Measurements from ENCODE around the gene TUBG1. TPM values are rescaled to one million over a fixed set of nuclear protein-coding genes. Genes with fewer than 3 reads are reported as not detected.

TUBG1 gene
- total and polyA plus RNA-seq, 2 of the 4 experiments (the other 2 are of a cell fraction): 38.9 to 94.5 TPM

DNA sequence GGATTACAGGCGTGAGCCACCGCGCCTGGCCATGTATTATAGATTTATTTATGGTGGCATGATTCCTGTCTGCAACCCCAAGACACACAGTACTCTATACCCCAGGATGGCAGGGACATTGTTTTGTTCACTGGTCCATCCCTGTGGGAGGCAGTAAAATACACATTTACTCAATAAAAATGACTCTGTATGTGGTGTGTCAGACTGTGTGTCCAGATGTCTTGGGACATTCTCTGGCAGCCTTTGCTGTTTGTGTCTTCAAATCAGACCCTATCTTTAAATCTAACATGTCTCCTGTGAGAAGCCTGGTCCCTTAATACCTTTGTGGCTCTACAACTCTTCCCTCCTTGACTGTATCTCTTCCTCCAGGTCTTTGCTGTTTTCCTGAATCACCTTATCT lies 49.2 kb upstream of the TUBG1 start (continued):
- TF ChIP-seq SMC3 (IDR thresholded peaks at IDR 0.05; ENCODE audit: low read depth, low read length): no peak

DNA sequence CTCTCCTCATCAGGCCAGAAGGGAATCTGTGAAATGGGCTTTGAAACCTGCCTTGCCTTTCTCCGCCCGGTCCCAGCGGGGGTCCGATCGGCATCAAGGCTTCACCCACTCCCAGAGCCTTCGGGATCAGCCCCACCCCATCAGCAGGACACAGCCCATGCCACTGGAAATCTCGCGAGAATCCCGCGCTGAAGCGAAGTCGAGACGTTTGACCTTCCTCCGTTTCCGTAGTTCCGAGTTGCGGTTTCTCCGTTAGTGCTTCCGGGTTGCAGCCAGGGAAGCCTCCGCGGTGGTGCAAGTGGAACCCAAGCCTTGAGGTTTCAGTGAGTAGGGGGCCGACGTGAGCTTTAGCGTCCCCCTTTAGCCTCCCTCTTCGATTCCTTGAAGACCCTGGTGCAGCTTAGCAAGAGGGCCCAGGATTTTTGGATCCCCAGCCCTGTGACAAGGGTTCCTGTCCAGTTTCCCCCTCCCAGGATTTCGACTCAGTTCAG lies 47.5 kb upstream of the TUBG1 start, which contains the start of gene COASY:
Gene COASY (plus strand): TSS at position 252 of the 491 bp plus-strand sequence. CDS start 475 bp downstream, outside the sequence.
- Histone ChIP-seq H3K9me1 (ENCODE audit: insufficient read depth, low read length) (peaks cover 13% of the 10 kb centered on the region), H3K27me3 (ENCODE audit: control insufficient read depth, insufficient read depth, low read length) (no peaks in the 10 kb centered on the region), H3K79me1 (ENCODE audit: low read depth in 1 of 2, low read length in 2 of 2) (peaks cover 27 to 53% of the 10 kb centered on the region in 2 experiments), H2AK9ac (replicated peaks; ENCODE audit: low read depth, low read length, poor library complexity) (peak within 1 kb of the TSS; percentile 100), H4K8ac (ENCODE audit: low read depth in 2 of 2, low read length in 2 of 2) (peak within 1 kb of the TSS; percentile 100), H3K36me3 (ENCODE audit: control insufficient read depth, insufficient read depth, low read length) (peaks cover 27% of the 10 kb centered on the region), H3K4me3 (ENCODE audit: insufficient read depth, low read depth, low read length) (peak within 1 kb of the TSS; percentile 84), H2BK15ac (ENCODE audit: low read depth, low read length) (peak within 1 kb of the TSS; percentile 49; the same call in 1 of the 3 replicates), H4K20me1 (ENCODE audit: insufficient read depth, low read length) (no peaks in the 10 kb centered on the region), H3K4ac (ENCODE audit: low read depth, low read length) (peak within 1 kb of the TSS; percentile 96), H2BK120ac (ENCODE audit: low read depth, low read length) (peak within 1 kb of the TSS; percentile 54; the same call in 1 of the 2 replicates), H3K9ac (ENCODE audit: low read depth, low read length) (peak within 1 kb of the TSS; percentile 95), H3K27ac (ENCODE audit: insufficient read depth, low read length) (peak within 1 kb of the TSS; percentile 88), H4K5ac (ENCODE audit: low read depth, low read length) (peak within 1 kb of the TSS; percentile 99), H2AFZ (replicated peaks; ENCODE audit: low read length, poor library complexity) (peak within 1 kb of the TSS; percentile 98), H2BK20ac (ENCODE audit: low read depth, low read length) (peak within 1 kb of the TSS; percentile 40; the same call in 1 of the 2 replicates), H3K56ac (ENCODE audit: extremely low read depth, insufficient read depth, low read length) (peak within 1 kb of the TSS; percentile 90), H3K4me2 (ENCODE audit: low read depth, low read length) (peak within 1 kb of the TSS; percentile 94), H3K4me1 (ENCODE audit: control insufficient read depth, insufficient read depth, low read length) (peaks cover 17% of the 10 kb centered on the region), H3K23ac (ENCODE audit: low read depth, low read length) (peak within 1 kb of the TSS; percentile 80), H4K91ac (ENCODE audit: insufficient read depth, low read depth, low read length) (peak within 1 kb of the TSS; percentile 98), H2AK5ac (ENCODE audit: low read depth, low read length) (peak within 1 kb of the TSS; percentile 97), H3K14ac (replicated peaks; ENCODE audit: low read depth, low read length) (peak within 1 kb of the TSS; percentile 99), H2BK5ac (ENCODE audit: low read depth, low read length, poor library complexity, severe bottlenecking) (peak within 1 kb of the TSS; percentile 80), H3K9me3 (ENCODE audit: control insufficient read depth, insufficient read depth, low read length) (no peaks in the 10 kb centered on the region), H3K18ac (ENCODE audit: low read depth, low read length) (peak within 1 kb of the TSS; percentile 80)
- in situ Hi-C loops (cut with MboI; ENCODE audit: low sequenced_read_pairs) (no loop called here), dilution Hi-C loops (cut with HindIII; ENCODE audit: low sequenced_read_pairs, unreplicated experiment) (no loop called here), intact Hi-C loops (cut with micrococcal nuclease) (no loop called here)
- ChIA-PET CTCF (no interaction called here), POLR2A (ENCODE audit: unreplicated experiment) (no interaction called here)
- ATAC-seq (ENCODE audit: low read depth) (peak; percentile 90), DNase-seq (peak; percentile 97)
- BruUV-seq (replicated peaks): no TSS peak
- WGBS, 2 experiments (ENCODE audit: extremely low coverage in 2 of 2, insufficient read length in 1 of 2): 0% methylated on average over 11 of the region's 26 CpGs; no CpG with 5 or more reads in 1 of the 2 experiments
- TF ChIP-seq MAZ (IDR thresholded peaks at IDR 0.05; ENCODE audit: borderline replicate concordance, low read depth, low read length) (no peak; the same call in 1 of the 2 replicates), MAFK (IDR thresholded peaks at IDR 0.05; ENCODE audit: low read depth, low read length) (no peak), NFE2L2 (IDR thresholded peaks at IDR 0.05; ENCODE audit: low read depth, low read length) (no peak), MXI1 (IDR thresholded peaks at IDR 0.05; ENCODE audit: borderline replicate concordance, low read depth, low read length) (peak; percentile 62; the same call in 1 of the 2 replicates), POLR2A (IDR thresholded peaks at IDR 0.05; ENCODE audit: low read depth, low read length) (peak; percentile 64), CHD1 (IDR thresholded peaks at IDR 0.05; ENCODE audit: low read depth, low read length) (no peak), CEBPB (IDR thresholded peaks at IDR 0.05; ENCODE audit: low read depth, low read length) (peak; percentile 34; the same call in 1 of the 2 replicates), CTCF (conservative IDR thresholded peaks at IDR 0.05; ENCODE audit: low read depth, low read length) (no peak), RCOR1 (IDR thresholded peaks at IDR 0.05; ENCODE audit: insufficient replicate concordance, low read length) (no peak), FOS (IDR thresholded peaks at IDR 0.05; ENCODE audit: low read depth, low read length) (no peak), RAD21 (IDR thresholded peaks at IDR 0.05; ENCODE audit: low read length) (no peak), RFX5 (IDR thresholded peaks at IDR 0.05; ENCODE audit: low read depth, low read length) (0 out of 2 replicates have a peak, but pooled peaks have one; percentile 4), BHLHE40 (IDR thresholded peaks at IDR 0.05; ENCODE audit: low read depth, low read length) (no peak)
- TF ChIP-seq, protein P1, sequence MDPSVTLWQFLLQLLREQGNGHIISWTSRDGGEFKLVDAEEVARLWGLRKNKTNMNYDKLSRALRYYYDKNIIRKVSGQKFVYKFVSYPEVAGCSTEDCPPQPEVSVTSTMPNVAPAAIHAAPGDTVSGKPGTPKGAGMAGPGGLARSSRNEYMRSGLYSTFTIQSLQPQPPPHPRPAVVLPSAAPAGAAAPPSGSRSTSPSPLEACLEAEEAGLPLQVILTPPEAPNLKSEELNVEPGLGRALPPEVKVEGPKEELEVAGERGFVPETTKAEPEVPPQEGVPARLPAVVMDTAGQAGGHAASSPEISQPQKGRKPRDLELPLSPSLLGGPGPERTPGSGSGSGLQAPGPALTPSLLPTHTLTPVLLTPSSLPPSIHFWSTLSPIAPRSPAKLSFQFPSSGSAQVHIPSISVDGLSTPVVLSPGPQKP (IDR thresholded peaks at IDR 0.05; ENCODE audit: borderline replicate concordance, low read depth, low read length): no peak
